ENCODE data around the gene SHBG. TPM values are rescaled to one million over a fixed set of nuclear protein-coding genes. Genes with fewer than 3 reads are reported as not detected.

SHBG gene
- total RNA-seq, 2 experiments from 2014 or later, result 0.53 TPM; not detected in 1

Small RNA genes within 50 kb of the gene (small RNA-seq; reads per million reads assigned to genes)
- gene CD68, result not detected

Other genes starting within 250 kb of the SHBG start
- gene TNK1, start 249.0 kb upstream of the SHBG start, total RNA-seq (2014; rRNA removed; shearing (Covaris generic)), result 2.9 and 5.0 TPM in 2 replicates
- gene TNK1, start 249.0 kb upstream of the SHBG start, total RNA-seq (2022), result 4.8 and 6.4 TPM in 2 replicates
- 8.9 and 15.3 TPM in 2 replicates for gene PLSCR3, start 235.6 kb upstream of the SHBG start, total RNA-seq (2014; rRNA removed; shearing (Covaris generic))
- 23.1 and 27.6 TPM in 2 replicates for gene PLSCR3, start 235.6 kb upstream of the SHBG start, total RNA-seq (2022)
- 108 and 165 TPM in 2 replicates for gene TMEM256, start 226.0 kb upstream of the SHBG start, total RNA-seq (2014; rRNA removed; shearing (Covaris generic))
- 96.6 and 107 TPM in 2 replicates for gene TMEM256, start 226.0 kb upstream of the SHBG start, total RNA-seq (2022)
- gene NLGN2, start 222.3 kb upstream of the SHBG start, total RNA-seq (2014; rRNA removed; shearing (Covaris generic)), result 0.06 TPM in 1 of 2 replicates, not detected in the other
- 1.2 TPM in 1 of 2 replicates, not detected in the other for gene NLGN2, start 222.3 kb upstream of the SHBG start, total RNA-seq (2022)
- gene SPEM1, start 209.8 kb upstream of the SHBG start, total RNA-seq (2014; rRNA removed; shearing (Covaris generic)), result not detected in 2 replicates
- gene SPEM1, start 209.8 kb upstream of the SHBG start, total RNA-seq (2022), result not detected in 2 replicates
- not detected in 2 replicates for gene SPEM2, start 204.5 kb upstream of the SHBG start, total RNA-seq (2014; rRNA removed; shearing (Covaris generic))
- gene SPEM2, start 204.5 kb upstream of the SHBG start, total RNA-seq (2022), result not detected in 2 replicates
- not detected in 2 replicates for gene SPEM3, start 201.3 kb upstream of the SHBG start, total RNA-seq (2014; rRNA removed; shearing (Covaris generic))
- gene SPEM3, start 201.3 kb upstream of the SHBG start, total RNA-seq (2022), result not detected in 2 replicates
- gene TMEM102, start 194.7 kb upstream of the SHBG start, total RNA-seq (2014; rRNA removed; shearing (Covaris generic)), result 13.4 and 15.6 TPM in 2 replicates
- gene TMEM102, start 194.7 kb upstream of the SHBG start, total RNA-seq (2022), result 16.6 and 18.9 TPM in 2 replicates
- gene FGF11, start 190.6 kb upstream of the SHBG start, total RNA-seq (2014; rRNA removed; shearing (Covaris generic)), result 1.3 and 2.8 TPM in 2 replicates
- 9.9 and 11.0 TPM in 2 replicates for gene FGF11, start 190.6 kb upstream of the SHBG start, total RNA-seq (2022)
- gene CHRNB1, start 185.1 kb upstream of the SHBG start, total RNA-seq (2014; rRNA removed; shearing (Covaris generic)), result 12.7 and 13.2 TPM in 2 replicates
- 13.4 and 15.6 TPM in 2 replicates for gene CHRNB1, start 185.1 kb upstream of the SHBG start, total RNA-seq (2022)
- 3.4 and 3.5 TPM in 2 replicates for gene ZBTB4, start 150.5 kb upstream of the SHBG start, total RNA-seq (2014; rRNA removed; shearing (Covaris generic))
- 3.9 and 4.6 TPM in 2 replicates for gene ZBTB4, start 150.5 kb upstream of the SHBG start, total RNA-seq (2022)
- gene SLC35G6, start 148.7 kb upstream of the SHBG start, total RNA-seq (2014; rRNA removed; shearing (Covaris generic)), result not detected in 2 replicates
- not detected in 2 replicates for gene SLC35G6, start 148.7 kb upstream of the SHBG start, total RNA-seq (2022)
- gene POLR2A, start 145.8 kb upstream of the SHBG start, total RNA-seq (2014; rRNA removed; shearing (Covaris generic)), result 76.6 and 84.2 TPM in 2 replicates
- gene POLR2A, start 145.8 kb upstream of the SHBG start, total RNA-seq (2022), result 218 and 264 TPM in 2 replicates
- gene TNFSF12, start 81.1 kb upstream of the SHBG start, total RNA-seq (2014; rRNA removed; shearing (Covaris generic)), result not detected in 2 replicates
- not detected in 2 replicates for gene TNFSF12, start 81.1 kb upstream of the SHBG start, total RNA-seq (2022)
- 0.49 and 0.98 TPM in 2 replicates for gene TNFSF13, start 71.4 kb upstream of the SHBG start, total RNA-seq (2014; rRNA removed; shearing (Covaris generic))
- 4.8 and 6.0 TPM in 2 replicates for gene TNFSF13, start 71.4 kb upstream of the SHBG start, total RNA-seq (2022)
- gene SENP3, start 68.2 kb upstream of the SHBG start, total RNA-seq (2014; rRNA removed; shearing (Covaris generic)), result 100 and 102 TPM in 2 replicates
- 62.4 and 77.6 TPM in 2 replicates for gene SENP3, start 68.2 kb upstream of the SHBG start, total RNA-seq (2022)
- gene CD68, start 50.5 kb upstream of the SHBG start, total RNA-seq (2014; rRNA removed; shearing (Covaris generic)), result 0.10 and 0.54 TPM in 2 replicates
- 0.44 and 0.72 TPM in 2 replicates for gene CD68, start 50.5 kb upstream of the SHBG start, total RNA-seq (2022)
- gene MPDU1, start 46.3 kb upstream of the SHBG start, total RNA-seq (2014; rRNA removed; shearing (Covaris generic)), result 30.4 and 34.5 TPM in 2 replicates
- gene MPDU1, start 46.3 kb upstream of the SHBG start, total RNA-seq (2022), result 21.3 and 26.1 TPM in 2 replicates
- 0.23 and 1.6 TPM in 2 replicates for gene SOX15, start 40.0 kb upstream of the SHBG start, total RNA-seq (2014; rRNA removed; shearing (Covaris generic))
- gene SOX15, start 40.0 kb upstream of the SHBG start, total RNA-seq (2022), result 0.57 and 0.84 TPM in 2 replicates
- gene FXR2, start 15.2 kb upstream of the SHBG start, total RNA-seq (2014; rRNA removed; shearing (Covaris generic)), result 24.6 and 32.4 TPM in 2 replicates
- 32.1 and 41.4 TPM in 2 replicates for gene FXR2, start 15.2 kb upstream of the SHBG start, total RNA-seq (2022)
- gene SAT2, start 2.3 kb upstream of the SHBG start, total RNA-seq (2014; rRNA removed; shearing (Covaris generic)), result 16.0 and 16.9 TPM in 2 replicates
- gene SAT2, start 2.3 kb upstream of the SHBG start, total RNA-seq (2022), result 37.3 and 41.1 TPM in 2 replicates
- gene ATP1B2, start 20.8 kb downstream of the SHBG start, total RNA-seq (2014; rRNA removed; shearing (Covaris generic)), result not detected in 2 replicates
- gene ATP1B2, start 20.8 kb downstream of the SHBG start, total RNA-seq (2022), result not detected in 2 replicates
- 52.9 and 69.2 TPM in 2 replicates for gene TP53, start 57.4 kb downstream of the SHBG start, total RNA-seq (2014; rRNA removed; shearing (Covaris generic))
- 172 and 195 TPM in 2 replicates for gene TP53, start 57.4 kb downstream of the SHBG start, total RNA-seq (2022)
- gene WRAP53, start 58.3 kb downstream of the SHBG start, total RNA-seq (2014; rRNA removed; shearing (Covaris generic)), result 30.7 and 39.3 TPM in 2 replicates
- 24.8 and 27.4 TPM in 2 replicates for gene WRAP53, start 58.3 kb downstream of the SHBG start, total RNA-seq (2022)
- gene EFNB3, start 75.1 kb downstream of the SHBG start, total RNA-seq (2014; rRNA removed; shearing (Covaris generic)), result not detected in 2 replicates
- 0.11 and 0.15 TPM in 2 replicates for gene EFNB3, start 75.1 kb downstream of the SHBG start, total RNA-seq (2022)
- gene DNAH2, start 87.6 kb downstream of the SHBG start, total RNA-seq (2014; rRNA removed; shearing (Covaris generic)), result 0.05 TPM in 1 of 2 replicates, not detected in the other
- not detected in 2 replicates for gene DNAH2, start 87.6 kb downstream of the SHBG start, total RNA-seq (2022)
- gene KDM6B, start 204.1 kb downstream of the SHBG start, total RNA-seq (2014; rRNA removed; shearing (Covaris generic)), result 4.4 and 10.0 TPM in 2 replicates
- 46.4 and 62.9 TPM in 2 replicates for gene KDM6B, start 204.1 kb downstream of the SHBG start, total RNA-seq (2022)
- 0.41 TPM in 1 of 2 replicates, not detected in the other for gene TMEM88, start 224.9 kb downstream of the SHBG start, total RNA-seq (2014; rRNA removed; shearing (Covaris generic))
- 3.8 and 4.0 TPM in 2 replicates for gene TMEM88, start 224.9 kb downstream of the SHBG start, total RNA-seq (2022)
- gene NAA38, start 227.4 kb downstream of the SHBG start, total RNA-seq (2014; rRNA removed; shearing (Covaris generic)), result 168 and 205 TPM in 2 replicates
- 149 and 153 TPM in 2 replicates for gene NAA38, start 227.4 kb downstream of the SHBG start, total RNA-seq (2022)
- gene CYB5D1, start 227.9 kb downstream of the SHBG start, total RNA-seq (2014; rRNA removed; shearing (Covaris generic)), result 16.9 and 18.1 TPM in 2 replicates
- gene CYB5D1, start 227.9 kb downstream of the SHBG start, total RNA-seq (2022), result 19.3 and 24.8 TPM in 2 replicates